Thyroid gland (tissue), 4 donors: Measurements from ENCODE around the gene CCT7. TPM values are rescaled to one million over a fixed set of nuclear protein-coding genes. Genes with fewer than 3 reads are reported as not detected.

Experiments used
- DNase-seq, 2 donors: peaks; one replicate each; pipeline ENCODE4 v3.0.0-alpha.2; 2019
- H3K27ac ChIP-seq, 3 donors: fragments of 200-600 bp; sonication (generic); 1 replicate in 2 of 3; 2 replicates in 1 of 3; pipeline ENCODE4 v1.5.1; 2016 to 2019; ENCODE audit warnings: mild to moderate bottlenecking in 1 of 3, moderate library complexity in 1 of 3
- H3K27me3 ChIP-seq: fragments of 200-600 bp; sonication (generic); one replicate; pipeline ENCODE4 v1.5.1; 2019
- H3K36me3 ChIP-seq, 2 donors: fragments of 200-600 bp; sonication (generic); one replicate each; pipeline ENCODE4 v1.5.1; 2016 to 2019
- H3K4me1 ChIP-seq, 2 donors: fragments of 200-600 bp; sonication (generic); one replicate each; pipeline ENCODE4 v1.5.1; 2017 to 2019
- H3K4me3 ChIP-seq, 3 donors: fragments of 200-600 bp; sonication (generic); replicated peaks in 1 of 3; 1 replicate in 2 of 3; 2 replicates in 1 of 3; pipeline ENCODE4 v1.5.1; 2016; ENCODE audit warnings: mild to moderate bottlenecking in 1 of 3
- H3K9me3 ChIP-seq: fragments of 200-600 bp; sonication (generic); one replicate; pipeline ENCODE4 v1.5.1; 2017
- CTCF ChIP-seq, 6 experiments: fragments of 200-600 bp in 3 of 6; fragments of 450-650 bp in 3 of 6; sonication (generic) in 3 of 6; IDR thresholded peaks; one replicate each; pipeline ENCODE4 v1.5.1; 2016 to 2019; ENCODE audit warnings: antibody characterized with exemption in 6 of 6, mild to moderate bottlenecking in 2 of 6, inconsistent platforms in 1 of 6, moderate library complexity in 1 of 6
- POLR2A ChIP-seq, 2 donors: fragments of 450-650 bp; IDR thresholded peaks; one replicate each; pipeline ENCODE4 v1.6.1; 2017; ENCODE audit warnings: antibody characterized with exemption in 2 of 2, mild to moderate bottlenecking in 2 of 2, moderate library complexity in 1 of 2
- WGBS, 2 donors: methylation state at CpG; one replicate each; pipeline ENCODE4 v1.1.5; 2017; 5-methylcytosine and 5-hydroxymethylcytosine counted together
- intact Hi-C: fragments of 100-400 bp; cut with DNase I; formaldehyde crosslinking; loops from one replicate; pipeline ENCODE4 v1.15.1; 2023
- total RNA-seq, 4 donors: library from RNA; depleted of rRNA; stranded (reverse); fragments of >200 nt; gene quantifications; one replicate each; pipeline ENCODE4 v1.2.3, GENCODE V29; 2016

The CCT7 gene
- total RNA-seq, 4 donors from 2014 or later, result 160 to 205 (median 189) TPM

- intact Hi-C loops, result no loop called here
- Histone ChIP-seq H3K36me3 (peaks cover 18 to 21% of the 10 kb centered on the region in 2 donors), H3K27me3 (no peaks in the 10 kb centered on the region), H3K4me3 (no peak overlapping the region), H3K27ac (no peak overlapping the region), H3K9me3 (no peaks in the 10 kb centered on the region), H3K4me1 (no peaks in the 10 kb centered on the region)
- DNase-seq, result no peak
- TF ChIP-seq CTCF (IDR thresholded peaks at IDR 0.05) (no peak), POLR2A (IDR thresholded peaks at IDR 0.05) (no peak)
- WGBS, 2 donors, result 91 to 100% methylated on average over 2 of the region's 2 CpGs
Observed at GRCh38 chr2:73257021-73257420, 22.9 kb downstream of the CCT7 start.

GRCh38 chr2:73257425-73258125 lies 23.5 kb downstream of the CCT7 start:
- peaks cover 16 to 18% of the 10 kb centered on the region in 2 donors for H3K36me3 ChIP-seq
- H3K27me3 ChIP-seq, result no peaks in the 10 kb centered on the region
- no peak for TF ChIP-seq CTCF (IDR thresholded peaks at IDR 0.05)
- WGBS, 2 donors, result 74 to 81% methylated on average over 8 to 10 of the region's 10 CpGs
- no peak overlapping the region for H3K4me3 ChIP-seq
- intact Hi-C loops, result no loop called here
- no peak for DNase-seq
- H3K9me3 ChIP-seq, result no peaks in the 10 kb centered on the region
- H3K27ac ChIP-seq, result no peak overlapping the region
- H3K4me1 ChIP-seq, result no peaks in the 10 kb centered on the region

- Histone ChIP-seq H3K27ac (no peak overlapping the region), H3K27me3 (no peaks in the 10 kb centered on the region), H3K4me3 (no peak overlapping the region), H3K9me3 (no peaks in the 10 kb centered on the region), H3K36me3 (peaks cover 8 to 10% of the 10 kb centered on the region in 2 donors), H3K4me1 (no peaks in the 10 kb centered on the region)
- intact Hi-C loops, result no loop called here
- 88 to 93% methylated on average over 4 to 5 of the region's 8 CpGs for WGBS, 2 donors
- DNase-seq, result no peak
- TF ChIP-seq POLR2A (IDR thresholded peaks at IDR 0.05), result no peak
- no peak for TF ChIP-seq CTCF (IDR thresholded peaks at IDR 0.05)
Observed at GRCh38 chr2:73258186-73258912, 24.2 kb downstream of the CCT7 start.

GRCh38 chr2:73258913-73259215 lies 24.8 kb downstream of the CCT7 start:
- no peak for DNase-seq
- no peak for TF ChIP-seq POLR2A (IDR thresholded peaks at IDR 0.05)
- no peak for TF ChIP-seq CTCF (IDR thresholded peaks at IDR 0.05)
- no peak overlapping the region for H3K27ac ChIP-seq
- no peaks in the 10 kb centered on the region for H3K9me3 ChIP-seq
- no peaks in the 10 kb centered on the region for H3K4me1 ChIP-seq
- H3K36me3 ChIP-seq, result peaks cover 5 to 6% of the 10 kb centered on the region in 2 donors
- H3K4me3 ChIP-seq, result no peak overlapping the region
- intact Hi-C loops, result no loop called here
- WGBS, 2 donors, result 97 to 98% methylated on average over 9 of the region's 9 CpGs
- no peaks in the 10 kb centered on the region for H3K27me3 ChIP-seq

- Histone ChIP-seq H3K36me3 (peaks cover under 1 to 2% of the 10 kb centered on the region in 2 donors), H3K4me1 (no peaks in the 10 kb centered on the region), H3K27me3 (no peaks in the 10 kb centered on the region), H3K4me3 (no peak overlapping the region), H3K9me3 (no peaks in the 10 kb centered on the region), H3K27ac (no peak overlapping the region)
- TF ChIP-seq CTCF (IDR thresholded peaks at IDR 0.05) (no peak), POLR2A (IDR thresholded peaks at IDR 0.05) (no peak)
- 88 to 93% methylated on average over 8 of the region's 8 CpGs for WGBS, 2 donors
- no peak for DNase-seq
- intact Hi-C loops, result no loop called here
Observed at GRCh38 chr2:73259276-73259675, 25.2 kb downstream of the CCT7 start.
